IPS-18a (cell line): ENCODE data around the gene LASP1.

Experiments used
- H3K27ac ChIP-seq: one replicate; pipeline ENCODE4 v1.5.1; 2013; ENCODE audit warnings: low read length
- H3K27me3 ChIP-seq: one replicate; pipeline ENCODE4 v1.6.1; 2013; ENCODE audit warnings: mild to moderate bottlenecking, low read length; ENCODE audit not compliant: control insufficient read depth, insufficient read depth
- H3K36me3 ChIP-seq: one replicate; pipeline ENCODE4 v1.6.1; 2013; ENCODE audit warnings: low read depth, low read length; ENCODE audit not compliant: control insufficient read depth
- H3K4me1 ChIP-seq: one replicate; pipeline ENCODE4 v1.6.1; 2013; ENCODE audit warnings: low read depth, low read length; ENCODE audit not compliant: control insufficient read depth
- H3K4me3 ChIP-seq: one replicate; pipeline ENCODE4 v1.5.1; 2013; ENCODE audit warnings: low read length
- H3K9ac ChIP-seq: one replicate; pipeline ENCODE4 v1.6.1; 2013; ENCODE audit warnings: mild to moderate bottlenecking, low read length, moderate library complexity
- H3K9me3 ChIP-seq: one replicate; pipeline ENCODE4 v1.6.1; 2013; ENCODE audit warnings: low read depth, low read length; ENCODE audit not compliant: control insufficient read depth

The LASP1 gene

GRCh38 chr17:38916771-38917170, 46.9 kb downstream of the LASP1 start:
- no peak overlapping the region for H3K9ac ChIP-seq
- H3K4me3 ChIP-seq: no peak overlapping the region
- H3K9me3 ChIP-seq: no peaks in the 10 kb centered on the region
- H3K27me3 ChIP-seq: no peaks in the 10 kb centered on the region
- peaks cover 20% of the 10 kb centered on the region for H3K36me3 ChIP-seq
- no peaks in the 10 kb centered on the region for H3K4me1 ChIP-seq
- H3K27ac ChIP-seq: no peak overlapping the region

- H3K27ac ChIP-seq: no peak overlapping the region
- no peaks in the 10 kb centered on the region for H3K9me3 ChIP-seq
- H3K4me3 ChIP-seq: no peak overlapping the region
- peaks cover 2% of the 10 kb centered on the region for H3K4me1 ChIP-seq
- H3K36me3 ChIP-seq: peaks cover 20% of the 10 kb centered on the region
- H3K9ac ChIP-seq: no peak overlapping the region
- H3K27me3 ChIP-seq: no peaks in the 10 kb centered on the region
Observed at GRCh38 chr17:38917259-38917658, 47.4 kb downstream of the LASP1 start.

GRCh38 chr17:38918129-38918913, 48.5 kb downstream of the LASP1 start:
- peaks cover 11% of the 10 kb centered on the region for H3K4me1 ChIP-seq
- no peaks in the 10 kb centered on the region for H3K27me3 ChIP-seq
- no peak overlapping the region for H3K4me3 ChIP-seq
- no peak overlapping the region for H3K27ac ChIP-seq
- H3K9me3 ChIP-seq: no peaks in the 10 kb centered on the region
- H3K36me3 ChIP-seq: peaks cover 20% of the 10 kb centered on the region
- H3K9ac ChIP-seq: no peak overlapping the region

GRCh38 chr17:38918916-38919315, 49.1 kb downstream of the LASP1 start:
- Histone ChIP-seq H3K9me3 (no peaks in the 10 kb centered on the region), H3K36me3 (peaks cover 20% of the 10 kb centered on the region), H3K27me3 (no peaks in the 10 kb centered on the region), H3K4me3 (no peak overlapping the region), H3K9ac (no peak overlapping the region), H3K4me1 (peaks cover 11% of the 10 kb centered on the region), H3K27ac (no peak overlapping the region)

- Histone ChIP-seq H3K27me3 (no peaks in the 10 kb centered on the region), H3K36me3 (peaks cover 18% of the 10 kb centered on the region), H3K9ac (no peak overlapping the region), H3K27ac (no peak overlapping the region), H3K4me1 (peaks cover 11% of the 10 kb centered on the region), H3K9me3 (no peaks in the 10 kb centered on the region), H3K4me3 (no peak overlapping the region)
Observed at GRCh38 chr17:38919316-38920078, 49.6 kb downstream of the LASP1 start.

- Histone ChIP-seq H3K27ac (no peak overlapping the region), H3K9ac (no peak overlapping the region), H3K36me3 (peaks cover 9% of the 10 kb centered on the region), H3K9me3 (no peaks in the 10 kb centered on the region), H3K4me3 (no peak overlapping the region), H3K4me1 (peaks cover 16% of the 10 kb centered on the region), H3K27me3 (no peaks in the 10 kb centered on the region)
Observed at GRCh38 chr17:38920374-38921291, 50.8 kb downstream of the LASP1 start.

GRCh38 chr17:38921756-38922411, 52.0 kb downstream of the LASP1 start:
- no peak overlapping the region for H3K4me3 ChIP-seq
- peaks cover 22% of the 10 kb centered on the region for H3K4me1 ChIP-seq
- H3K27ac ChIP-seq: no peak overlapping the region
- no peak overlapping the region for H3K9ac ChIP-seq
- H3K36me3 ChIP-seq: peaks cover 5% of the 10 kb centered on the region
- H3K27me3 ChIP-seq: no peaks in the 10 kb centered on the region
- no peaks in the 10 kb centered on the region for H3K9me3 ChIP-seq

GRCh38 chr17:38922538-38923297, 52.9 kb downstream of the LASP1 start:
- Histone ChIP-seq H3K4me1 (peaks cover 22% of the 10 kb centered on the region), H3K36me3 (peaks cover 5% of the 10 kb centered on the region), H3K27ac (no peak overlapping the region), H3K9ac (no peak overlapping the region), H3K27me3 (no peaks in the 10 kb centered on the region), H3K9me3 (no peaks in the 10 kb centered on the region), H3K4me3 (no peak overlapping the region)

- Histone ChIP-seq H3K4me3 (peak within 1 kb of the TSS; percentile 51), H3K27ac (peak within 1 kb of the TSS; percentile 46), H3K9me3 (no peaks in the 10 kb centered on the region), H3K9ac (peak within 1 kb of the TSS; percentile 57), H3K36me3 (no peaks in the 10 kb centered on the region), H3K4me1 (peaks cover 22% of the 10 kb centered on the region), H3K27me3 (no peaks in the 10 kb centered on the region)
Observed at GRCh38 chr17:38925263-38925995, 55.6 kb downstream of the LASP1 start, which contains the start of gene LASP1NB. Gene LASP1NB, plus strand, starts transcription at chr17:38925614.
